BE2C (cell line): ENCODE measurements around the gene COL23A1.

Source experiments
- DNase-seq: peaks from one replicate; pipeline ENCODE4 v3.0.0-alpha.2; 2020
- H3K27me3 ChIP-seq: fragments of 250-450 bp; sonication (Bioruptor Pico); 2 replicates; pipeline ENCODE4 v1.5.1; 2020; ENCODE audit warnings: mild to moderate bottlenecking
- H3K36me3 ChIP-seq: fragments of 250-450 bp; sonication (Bioruptor Pico); 2 replicates; pipeline ENCODE4 v1.5.1; 2020; ENCODE audit warnings: mild to moderate bottlenecking
- H3K4me1 ChIP-seq: fragments of 250-450 bp; sonication (Bioruptor Pico); 2 replicates; pipeline ENCODE4 v1.5.1; 2020
- H3K4me3 ChIP-seq: 2 replicates; pipeline ENCODE4 v1.5.1; 2011; ENCODE audit warnings: low read depth, low read length
- H3K9me3 ChIP-seq: fragments of 250-450 bp; sonication (Bioruptor Pico); 2 replicates; pipeline ENCODE4 v1.5.1; 2020
- CTCF ChIP-seq: IDR thresholded peaks from 2 replicates; pipeline ENCODE4 v1.5.1; 2012; ENCODE audit warnings: mild to moderate bottlenecking, low read depth, low read length

Gene COL23A1

GRCh38 chr5:178291161-178291561 lies 299.0 kb downstream of the COL23A1 start:
- no peak overlapping the region for H3K4me3 ChIP-seq
- no peak for DNase-seq
- no peaks in the 10 kb centered on the region for H3K27me3 ChIP-seq
- no peak for TF ChIP-seq CTCF
- H3K9me3 ChIP-seq: no peaks in the 10 kb centered on the region
- no peaks in the 10 kb centered on the region for H3K4me1 ChIP-seq
- H3K36me3 ChIP-seq: no peaks in the 10 kb centered on the region

- no peak for DNase-seq
- no peak for TF ChIP-seq CTCF
- no peaks in the 10 kb centered on the region for H3K9me3 ChIP-seq
- H3K4me1 ChIP-seq: no peaks in the 10 kb centered on the region
- no peak overlapping the region for H3K4me3 ChIP-seq
- no peaks in the 10 kb centered on the region for H3K27me3 ChIP-seq
- no peaks in the 10 kb centered on the region for H3K36me3 ChIP-seq
Observed at GRCh38 chr5:178290376-178290775, 299.8 kb downstream of the COL23A1 start.

DNA sequence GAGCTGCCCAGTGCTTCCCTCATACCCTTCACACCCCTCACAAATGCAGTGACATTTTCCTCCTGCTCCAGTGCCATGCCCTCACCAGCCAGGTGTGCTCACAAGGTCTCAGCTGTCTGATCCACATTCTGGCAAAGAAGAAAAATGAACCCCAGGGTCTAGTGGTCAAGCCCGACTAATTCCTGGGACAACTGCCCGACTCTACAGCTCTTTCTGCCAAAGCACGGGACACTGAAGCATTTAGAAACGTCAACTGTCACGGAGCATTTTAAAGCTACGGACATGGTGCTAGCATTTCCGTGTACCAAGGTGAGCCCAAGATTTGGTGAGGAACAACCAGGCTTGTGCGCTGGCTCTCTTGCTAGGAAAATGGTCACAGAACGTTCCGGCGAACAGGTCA lies 300.8 kb downstream of the COL23A1 start:
- Histone ChIP-seq H3K36me3 (no peaks in the 10 kb centered on the region), H3K4me3 (no peak overlapping the region), H3K27me3 (no peaks in the 10 kb centered on the region), H3K9me3 (no peaks in the 10 kb centered on the region), H3K4me1 (no peaks in the 10 kb centered on the region)
- no peak for DNase-seq
- TF ChIP-seq CTCF: no peak

GRCh38 chr5:178288401-178289368 lies 301.5 kb downstream of the COL23A1 start:
- no peak for TF ChIP-seq CTCF
- no peaks in the 10 kb centered on the region for H3K36me3 ChIP-seq
- no peak for DNase-seq
- H3K4me1 ChIP-seq: no peaks in the 10 kb centered on the region
- no peak overlapping the region for H3K4me3 ChIP-seq
- no peaks in the 10 kb centered on the region for H3K27me3 ChIP-seq
- H3K9me3 ChIP-seq: peaks cover 7% of the 10 kb centered on the region

DNA sequence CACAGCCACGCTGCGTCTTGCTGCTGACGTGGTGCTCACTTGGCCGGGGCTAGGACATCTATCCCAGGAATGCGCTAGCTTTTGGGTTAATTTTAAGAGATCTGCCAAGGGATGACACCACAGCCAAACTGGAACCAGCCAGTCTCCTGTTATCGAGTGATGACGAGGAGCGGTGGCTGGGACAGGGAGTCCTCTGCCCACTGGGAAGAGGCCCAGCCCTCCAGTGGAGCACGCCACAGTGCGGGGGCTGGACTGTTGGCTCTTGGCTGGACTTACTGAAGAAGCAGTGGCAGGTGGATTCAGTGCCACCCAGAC lies 302.4 kb downstream of the COL23A1 start:
- no peaks in the 10 kb centered on the region for H3K4me1 ChIP-seq
- no peaks in the 10 kb centered on the region for H3K27me3 ChIP-seq
- no peak overlapping the region for H3K4me3 ChIP-seq
- no peak for TF ChIP-seq CTCF
- DNase-seq: no peak
- H3K36me3 ChIP-seq: no peaks in the 10 kb centered on the region
- H3K9me3 ChIP-seq: peaks cover 8% of the 10 kb centered on the region

DNA sequence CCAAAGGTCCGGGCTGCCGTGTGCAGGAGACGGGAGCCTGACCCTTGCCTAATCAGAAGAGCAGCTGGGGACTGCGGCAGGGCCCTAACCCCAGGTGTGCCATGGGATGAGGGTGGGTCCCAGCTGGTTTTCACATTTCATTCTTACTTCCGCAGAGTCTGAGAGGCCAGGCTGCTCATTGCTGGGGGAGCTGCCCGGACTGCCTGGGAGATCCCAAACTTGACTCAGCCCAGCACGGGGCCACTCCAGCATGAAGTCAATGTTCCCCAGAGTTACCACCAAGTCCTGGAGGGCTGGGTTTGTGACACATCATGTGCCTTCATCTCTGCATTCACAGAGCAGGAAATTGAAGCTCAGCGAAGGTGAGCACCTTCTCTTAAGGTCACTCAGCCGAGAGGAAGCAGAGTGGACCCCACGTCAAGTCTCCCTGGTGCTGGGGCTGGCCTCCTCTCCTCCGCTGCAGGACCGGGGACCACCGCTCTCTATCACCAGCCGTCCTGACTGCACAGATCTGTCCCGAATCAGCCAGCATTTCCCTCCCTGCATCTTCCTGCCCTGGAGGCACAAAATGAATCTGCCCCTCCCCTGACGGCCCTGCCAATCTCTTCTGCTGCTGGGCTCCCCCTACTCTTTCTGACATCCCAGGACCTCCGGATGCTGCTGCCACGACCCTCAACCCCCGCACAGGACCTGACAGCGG lies 303.0 kb downstream of the COL23A1 start:
- H3K4me3 ChIP-seq: no peak overlapping the region
- TF ChIP-seq CTCF: no peak
- no peaks in the 10 kb centered on the region for H3K4me1 ChIP-seq
- no peaks in the 10 kb centered on the region for H3K27me3 ChIP-seq
- peaks cover 8% of the 10 kb centered on the region for H3K9me3 ChIP-seq
- no peaks in the 10 kb centered on the region for H3K36me3 ChIP-seq
- DNase-seq: no peak
